GM23248 (cell line): ENCODE results near the gene RAB40B. TPM values are rescaled to one million over a fixed set of nuclear protein-coding genes. Genes with fewer than 3 reads are reported as not detected.

Experiments
- DNase-seq: peaks from one replicate; pipeline ENCODE4 v3.0.0-alpha.2; 2015
- H2AFZ ChIP-seq: fragments of 200-600 bp; sonication (generic); 2 replicates; pipeline ENCODE4 v1.6.1; 2016; ENCODE audit warnings: antibody characterized with exemption
- H3F3A ChIP-seq: fragments of 200-600 bp; sonication (generic); 2 replicates; pipeline ENCODE4 v1.6.1; 2016; ENCODE audit warnings: mild to moderate bottlenecking, antibody characterized with exemption, mixed run types; ENCODE audit not compliant: insufficient read depth
- H3K27ac ChIP-seq: fragments of 200-600 bp; sonication (generic); 2 replicates; pipeline ENCODE4 v1.5.1; 2016; ENCODE audit warnings: mild to moderate bottlenecking
- H3K27me3 ChIP-seq: fragments of 200-600 bp; sonication (generic); replicated peaks from 2 replicates; pipeline ENCODE4 v1.6.1; 2016; ENCODE audit warnings: mild to moderate bottlenecking; ENCODE audit not compliant: insufficient read depth
- H3K36me3 ChIP-seq: fragments of 200-600 bp; sonication (generic); 2 replicates; pipeline ENCODE4 v1.6.1; 2016; ENCODE audit warnings: low read depth, mild to moderate bottlenecking
- H3K4me1 ChIP-seq: fragments of 200-600 bp; sonication (generic); 2 replicates; pipeline ENCODE4 v1.6.1; 2016; ENCODE audit warnings: mild to moderate bottlenecking; ENCODE audit not compliant: insufficient read depth
- H3K4me2 ChIP-seq: fragments of 200-600 bp; sonication (generic); one replicate; pipeline ENCODE4 v1.6.1; 2016; ENCODE audit warnings: mild to moderate bottlenecking; ENCODE audit not compliant: unreplicated experiment
- H3K4me3 ChIP-seq: fragments of 200-600 bp; sonication (generic); 2 replicates; pipeline ENCODE4 v1.5.1; 2016; ENCODE audit warnings: mild to moderate bottlenecking
- H3K79me2 ChIP-seq: fragments of 200-600 bp; sonication (generic); 2 replicates; pipeline ENCODE4 v1.6.1; 2016; ENCODE audit warnings: mild to moderate bottlenecking; ENCODE audit not compliant: insufficient read depth
- H3K9ac ChIP-seq: fragments of 200-600 bp; sonication (generic); 2 replicates; pipeline ENCODE4 v1.6.1; 2016; ENCODE audit warnings: mild to moderate bottlenecking
- H3K9me2 ChIP-seq: fragments of 200-600 bp; sonication (generic); 2 replicates; pipeline ENCODE4 v1.6.1; 2016; ENCODE audit warnings: mixed run types, mild to moderate bottlenecking, moderate library complexity; ENCODE audit not compliant: insufficient read depth
- H3K9me3 ChIP-seq: fragments of 200-600 bp; sonication (generic); one replicate; pipeline ENCODE4 v1.6.1; 2017; ENCODE audit warnings: low read depth
- H4K20me1 ChIP-seq: fragments of 200-600 bp; sonication (generic); 2 replicates; pipeline ENCODE4 v1.6.0; 2016; ENCODE audit not compliant: insufficient read depth
- EZH2 ChIP-seq: fragments of 200-600 bp; sonication (generic); IDR thresholded peaks from 2 replicates; pipeline ENCODE4 v1.6.1; 2018; ENCODE audit warnings: antibody characterized with exemption, mild to moderate bottlenecking; ENCODE audit not compliant: insufficient read depth, poor library complexity, severe bottlenecking
- EZH2phosphoT487 ChIP-seq: fragments of 200-600 bp; sonication (generic); IDR thresholded peaks from 2 replicates; pipeline ENCODE4 v1.6.1; 2018; ENCODE audit warnings: antibody characterized with exemption, moderate library complexity, mild to moderate bottlenecking, low read depth; ENCODE audit not compliant: insufficient read depth
- WGBS, 2 experiments: methylation state at CpG; one replicate each; pipeline ENCODE4 v1.1.6; 2015 to 2017; ENCODE audit warnings: low lambda C conversion rate in 2 of 2, low coverage in 1 of 2; ENCODE audit errors: missing lambda C conversion rate in 2 of 2; 5-methylcytosine and 5-hydroxymethylcytosine counted together
- in situ Hi-C: fragments of 300-500 bp; cut with MboI; formaldehyde crosslinking; loops from 2 replicates; pipeline ENCODE4 v1.15.0; 2020
- polyA plus RNA-seq: library from polyadenylated mRNA; unstranded; fragments of >200 nt; fragmentation: Nextera tagmentation; extraction: Ambion mirVana; gene quantifications from 2 replicates; pipeline ENCODE4 v1.2.1, GENCODE V29; 2016
- total RNA-seq: library from RNA; depleted of rRNA; stranded (reverse); fragments of >200 nt; shearing (Covaris generic); gene quantifications from 2 replicates; pipeline ENCODE4 v1.2.3, GENCODE V29; 2014

RAB40B gene
- total and polyA plus RNA-seq, 2 experiments from 2014 or later = 23.7 to 23.8 TPM

- TF ChIP-seq EZH2phosphoT487 (no peak), EZH2 (no peak)
- Histone ChIP-seq H3K27me3 (no peaks in the 10 kb centered on the region), H3K36me3 (no peaks in the 10 kb centered on the region), H3K4me3 (no peak overlapping the region), H3K9me3 (no peaks in the 10 kb centered on the region), H3K9ac (no peak overlapping the region), H3K9me2 (no peaks in the 10 kb centered on the region), H4K20me1 (no peaks in the 10 kb centered on the region), H3K4me1 (no peaks in the 10 kb centered on the region), H3K79me2 (no peaks in the 10 kb centered on the region), H3K27ac (no peak overlapping the region), H2AFZ (no peak overlapping the region), H3F3A (0 out of 2 replicates have a peak, but pooled peaks cover 6% of the 10 kb centered on the region), H3K4me2 (no peak overlapping the region)
- DNase-seq = no peak
- WGBS, 2 experiments = 78 to 82% methylated on average over 25 of the region's 25 CpGs
- in situ Hi-C loops = loop anchor here (5.0 kb wide), 1 partner anchor 53 kb away; no protein-coding TSS in a partner anchor
Observed at GRCh38 chr17:82709676-82710498, 11.4 kb upstream of the RAB40B start.

- Histone ChIP-seq H3K27me3 (no peaks in the 10 kb centered on the region), H4K20me1 (no peaks in the 10 kb centered on the region), H2AFZ (no peak overlapping the region), H3K4me2 (no peak overlapping the region), H3F3A (0 out of 2 replicates have a peak, but pooled peaks cover 6% of the 10 kb centered on the region), H3K9me2 (no peaks in the 10 kb centered on the region), H3K36me3 (no peaks in the 10 kb centered on the region), H3K79me2 (no peaks in the 10 kb centered on the region), H3K4me3 (no peak overlapping the region), H3K4me1 (no peaks in the 10 kb centered on the region), H3K9me3 (no peaks in the 10 kb centered on the region), H3K9ac (no peak overlapping the region), H3K27ac (no peak overlapping the region)
- no peak for DNase-seq
- TF ChIP-seq EZH2phosphoT487 (no peak), EZH2 (no peak)
- in situ Hi-C loops = loop anchor here (5.0 kb wide), 1 partner anchor 52 kb away; no protein-coding TSS in a partner anchor
- WGBS, 2 experiments = 67 to 72% methylated on average over 5 to 9 of the region's 9 CpGs
Observed at GRCh38 chr17:82709024-82709675, 10.7 kb upstream of the RAB40B start.

GRCh38 chr17:82705756-82706155, 7.3 kb upstream of the RAB40B start:
- no peaks in the 10 kb centered on the region for H3K79me2 ChIP-seq
- no peak for DNase-seq
- H3K9me2 ChIP-seq = no peaks in the 10 kb centered on the region
- H3K4me1 ChIP-seq = no peaks in the 10 kb centered on the region
- H3K4me2 ChIP-seq = no peak overlapping the region
- H3K27me3 ChIP-seq = no peaks in the 10 kb centered on the region
- H3F3A ChIP-seq = 0 out of 2 replicates have a peak, but pooled peaks cover 6% of the 10 kb centered on the region
- no peak overlapping the region for H3K4me3 ChIP-seq
- no peaks in the 10 kb centered on the region for H4K20me1 ChIP-seq
- no peak overlapping the region for H2AFZ ChIP-seq
- no peak overlapping the region for H3K27ac ChIP-seq
- no peak for TF ChIP-seq EZH2phosphoT487
- no peak for TF ChIP-seq EZH2
- no peaks in the 10 kb centered on the region for H3K36me3 ChIP-seq
- H3K9ac ChIP-seq = no peak overlapping the region
- H3K9me3 ChIP-seq = no peaks in the 10 kb centered on the region
- 75 to 78% methylated on average over 18 of the region's 18 CpGs for WGBS, 2 experiments
- in situ Hi-C loops = loop anchor here (5.0 kb wide), 1 partner anchor 48 kb away; no protein-coding TSS in a partner anchor

GRCh38 chr17:82704886-82705285, 6.4 kb upstream of the RAB40B start:
- DNase-seq = no peak
- Histone ChIP-seq H3K9me3 (no peaks in the 10 kb centered on the region), H4K20me1 (no peaks in the 10 kb centered on the region), H3K36me3 (no peaks in the 10 kb centered on the region), H2AFZ (no peak overlapping the region), H3K9me2 (no peaks in the 10 kb centered on the region), H3K4me2 (no peak overlapping the region), H3K79me2 (no peaks in the 10 kb centered on the region), H3F3A (0 out of 2 replicates have a peak, but pooled peaks cover 6% of the 10 kb centered on the region), H3K27ac (no peak overlapping the region), H3K9ac (no peak overlapping the region), H3K4me1 (no peaks in the 10 kb centered on the region), H3K4me3 (no peak overlapping the region), H3K27me3 (no peaks in the 10 kb centered on the region)
- in situ Hi-C loops = loop anchor here (5.0 kb wide), 1 partner anchor 48 kb away; no protein-coding TSS in a partner anchor
- 74% methylated on average over 13 of the region's 13 CpGs for WGBS, 2 experiments
- TF ChIP-seq EZH2phosphoT487 = no peak
- TF ChIP-seq EZH2 = no peak
